HepG2 (cell line): ENCODE data around the gene FAM118A. TPM values are rescaled to one million over a fixed set of nuclear protein-coding genes. Genes with fewer than 3 reads are reported as not detected.

Experiments
- ELF3 ChIP-seq: IDR thresholded peaks from 2 replicates; pipeline ENCODE4 v1.6.1; 2016; ENCODE audit warnings: missing genetic modification reagents, missing compliant biosample characterization
- HOMEZ ChIP-seq: IDR thresholded peaks from 2 replicates; pipeline ENCODE4 v1.6.1; 2016; ENCODE audit warnings: low read depth
- IRF2 ChIP-seq: IDR thresholded peaks from 2 replicates; pipeline ENCODE4 v1.6.1; 2018; ENCODE audit warnings: missing genetic modification reagents, missing compliant biosample characterization
- PLSCR1 ChIP-seq: sonication (generic); formaldehyde crosslinking; IDR thresholded peaks from 2 replicates; pipeline ENCODE4 v1.5.0; 2020; ENCODE audit warnings: missing genetic modification reagents, mild to moderate bottlenecking, borderline replicate concordance
- PRPF4 ChIP-seq: fragments of 200-400 bp; formaldehyde crosslinking; IDR thresholded peaks from 2 replicates; pipeline ENCODE4 v1.6.1; 2016; ENCODE audit warnings: low read length, low read depth; ENCODE audit not compliant: poor library complexity, severe bottlenecking
- RBAK ChIP-seq: sonication (generic); formaldehyde crosslinking; IDR thresholded peaks from 2 replicates; pipeline ENCODE4 v1.5.1; 2020; ENCODE audit warnings: mild to moderate bottlenecking, missing genetic modification reagents
- SALL1 ChIP-seq: sonication (generic); formaldehyde crosslinking; IDR thresholded peaks from 2 replicates; pipeline ENCODE4 v1.8.0; 2022; ENCODE audit warnings: mild to moderate bottlenecking, missing genetic modification reagents
- SPEN ChIP-seq: sonication (generic); formaldehyde crosslinking; IDR thresholded peaks from 2 replicates; pipeline ENCODE4 v1.5.1; 2020; ENCODE audit warnings: low read depth, mild to moderate bottlenecking, missing genetic modification reagents
- ZBED4 ChIP-seq: sonication (generic); formaldehyde crosslinking; IDR thresholded peaks from 2 replicates; pipeline ENCODE4 v1.4.0; 2020; ENCODE audit warnings: missing genetic modification reagents, borderline replicate concordance
- ZNF101 ChIP-seq: sonication (generic); formaldehyde crosslinking; IDR thresholded peaks from 2 replicates; pipeline ENCODE4 v1.4.0; 2020; ENCODE audit warnings: mild to moderate bottlenecking, low read depth, missing genetic modification reagents, borderline replicate concordance
- ZNF329 ChIP-seq: sonication (generic); formaldehyde crosslinking; IDR thresholded peaks from 2 replicates; pipeline ENCODE4 v1.9.0; 2021; ENCODE audit warnings: low read depth, mild to moderate bottlenecking, missing genetic modification reagents
- ZNF605 ChIP-seq: sonication (generic); formaldehyde crosslinking; IDR thresholded peaks from 2 replicates; pipeline ENCODE4 v1.8.0; 2022; ENCODE audit warnings: mild to moderate bottlenecking, missing genetic modification reagents
- ZNF670 ChIP-seq: sonication (generic); formaldehyde crosslinking; IDR thresholded peaks from 2 replicates; pipeline ENCODE4 v1.8.0; 2022; ENCODE audit warnings: mild to moderate bottlenecking, missing genetic modification reagents, borderline replicate concordance
- ZNF768 ChIP-seq: sonication (generic); formaldehyde crosslinking; IDR thresholded peaks from 2 replicates; pipeline ENCODE4 v1.4.0; 2020; ENCODE audit warnings: missing genetic modification reagents
- polyA plus RNA-seq, 8 experiments: library from polyadenylated mRNA; depleted of rRNA in 3 of 8; stranded (reverse) in 7 of 8; unstranded in 1 of 8; fragments of >200 nt; fragmentation: Illumina TruSeq in 4 of 8; extraction: Trizol in 4 of 8; gene quantifications; 2 replicates each; pipeline versions ENCODE4 v1.2.1 to v1.2.3, GENCODE V29; 2011 to 2016; ENCODE audit warnings: low read depth in 4 of 8, missing spikeins in 1 of 8, mixed read lengths in 1 of 8; ENCODE audit not compliant: insufficient read depth in 1 of 8
- total RNA-seq, 5 experiments: library from RNA; depleted of rRNA; stranded (reverse); fragments of >200 nt; fragmentation: Illumina TruSeq; extraction: Trizol; gene quantifications; 2 replicates each; pipeline ENCODE4 v1.2.3, GENCODE V29; 2016; ENCODE audit warnings: low read depth in 1 of 5
- TF ChIP-seq, protein P1 (sequence below): sonication (generic); formaldehyde crosslinking; IDR thresholded peaks from 2 replicates; pipeline ENCODE4; 2020; ENCODE audit warnings: missing genetic modification reagents, mild to moderate bottlenecking, borderline replicate concordance

Gene FAM118A
- total and polyA plus RNA-seq, 2 of the 13 experiments (the other 11 are each of a cell fraction or from before 2014, with no cell fraction given), result 36.7 to 48.2 TPM

- peak; percentile 43; the same call in 1 of the 2 replicates for TF ChIP-seq IRF2 (CRISPR knock-in tag)
- TF ChIP-seq ZNF329 (CRISPR knock-in tag), result peak; percentile 58; the same call in 1 of the 2 replicates
- TF ChIP-seq RBAK, result 0 out of 2 replicates have a peak, but pooled peaks have one; percentile 18
- no peak for TF ChIP-seq PRPF4
- peak; percentile 61; the same call in 1 of the 2 replicates for TF ChIP-seq ZNF768
- TF ChIP-seq ZNF101, result no peak
- peak; percentile 87 for TF ChIP-seq SALL1 (CRISPR knock-in tag)
- TF ChIP-seq ZBED4 (CRISPR knock-in tag), result 0 out of 2 replicates have a peak, but pooled peaks have one; percentile 21
- TF ChIP-seq ZNF605, result peak; percentile 85
- TF ChIP-seq PLSCR1 (CRISPR knock-in tag), result no peak
- TF ChIP-seq ELF3 (CRISPR knock-in tag), result peak; percentile 62; the same call in 1 of the 2 replicates
- TF ChIP-seq HOMEZ (CRISPR knock-in tag), result peak; percentile 55; the same call in 1 of the 2 replicates
- TF ChIP-seq SPEN (CRISPR knock-in tag), result peak; percentile 60; the same call in 1 of the 2 replicates
- no peak for TF ChIP-seq ZNF670 (CRISPR knock-in tag)
- TF ChIP-seq, protein P1, sequence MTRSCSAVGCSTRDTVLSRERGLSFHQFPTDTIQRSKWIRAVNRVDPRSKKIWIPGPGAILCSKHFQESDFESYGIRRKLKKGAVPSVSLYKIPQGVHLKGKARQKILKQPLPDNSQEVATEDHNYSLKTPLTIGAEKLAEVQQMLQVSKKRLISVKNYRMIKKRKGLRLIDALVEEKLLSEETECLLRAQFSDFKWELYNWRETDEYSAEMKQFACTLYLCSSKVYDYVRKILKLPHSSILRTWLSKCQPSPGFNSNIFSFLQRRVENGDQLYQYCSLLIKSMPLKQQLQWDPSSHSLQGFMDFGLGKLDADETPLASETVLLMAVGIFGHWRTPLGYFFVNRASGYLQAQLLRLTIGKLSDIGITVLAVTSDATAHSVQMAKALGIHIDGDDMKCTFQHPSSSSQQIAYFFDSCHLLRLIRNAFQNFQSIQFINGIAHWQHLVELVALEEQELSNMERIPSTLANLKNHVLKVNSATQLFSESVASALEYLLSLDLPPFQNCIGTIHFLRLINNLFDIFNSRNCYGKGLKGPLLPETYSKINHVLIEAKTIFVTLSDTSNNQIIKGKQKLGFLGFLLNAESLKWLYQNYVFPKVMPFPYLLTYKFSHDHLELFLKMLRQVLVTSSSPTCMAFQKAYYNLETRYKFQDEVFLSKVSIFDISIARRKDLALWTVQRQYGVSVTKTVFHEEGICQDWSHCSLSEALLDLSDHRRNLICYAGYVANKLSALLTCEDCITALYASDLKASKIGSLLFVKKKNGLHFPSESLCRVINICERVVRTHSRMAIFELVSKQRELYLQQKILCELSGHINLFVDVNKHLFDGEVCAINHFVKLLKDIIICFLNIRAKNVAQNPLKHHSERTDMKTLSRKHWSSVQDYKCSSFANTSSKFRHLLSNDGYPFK, result peak; percentile 76; the same call in 1 of the 2 replicates
Measured at GRCh38 chr22:45263463-45264269, 46.1 kb upstream of the FAM118A start (continued).
